ENCODE measurements around the gene GPR39.

Gene GPR39

DNA sequence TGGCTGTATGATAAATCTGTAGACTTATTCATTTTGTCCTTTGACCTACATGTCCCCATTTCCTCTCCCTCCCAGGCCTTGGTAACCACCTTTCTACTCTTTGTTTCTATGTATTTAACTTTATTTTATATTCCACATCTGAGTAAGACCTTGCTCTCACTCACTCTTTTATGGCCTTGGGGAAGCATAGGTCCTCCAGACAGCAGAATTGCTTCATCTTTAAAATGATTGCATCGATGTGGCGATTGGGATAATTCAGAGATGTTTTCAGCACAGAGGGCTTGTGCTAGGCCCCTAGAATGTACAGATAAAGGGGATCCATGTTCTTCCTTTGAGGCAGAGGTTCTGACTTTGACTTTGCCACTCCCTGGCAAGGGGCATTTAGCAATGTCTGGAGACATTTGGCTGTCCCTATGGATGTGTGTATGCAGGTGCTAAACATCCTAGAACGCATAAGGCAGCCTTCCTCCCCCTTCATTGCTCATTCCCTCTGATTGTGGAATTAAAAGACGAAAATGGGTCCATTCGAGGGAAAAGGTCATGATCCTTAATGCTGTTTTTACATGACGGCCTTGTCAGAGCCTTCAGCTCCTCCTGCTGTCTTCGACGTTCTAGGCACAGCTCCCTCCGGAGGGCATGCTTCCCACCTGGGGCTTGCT lies 1.2 kb upstream of the GPR39 start:
- no peak for DNase-seq

DNA sequence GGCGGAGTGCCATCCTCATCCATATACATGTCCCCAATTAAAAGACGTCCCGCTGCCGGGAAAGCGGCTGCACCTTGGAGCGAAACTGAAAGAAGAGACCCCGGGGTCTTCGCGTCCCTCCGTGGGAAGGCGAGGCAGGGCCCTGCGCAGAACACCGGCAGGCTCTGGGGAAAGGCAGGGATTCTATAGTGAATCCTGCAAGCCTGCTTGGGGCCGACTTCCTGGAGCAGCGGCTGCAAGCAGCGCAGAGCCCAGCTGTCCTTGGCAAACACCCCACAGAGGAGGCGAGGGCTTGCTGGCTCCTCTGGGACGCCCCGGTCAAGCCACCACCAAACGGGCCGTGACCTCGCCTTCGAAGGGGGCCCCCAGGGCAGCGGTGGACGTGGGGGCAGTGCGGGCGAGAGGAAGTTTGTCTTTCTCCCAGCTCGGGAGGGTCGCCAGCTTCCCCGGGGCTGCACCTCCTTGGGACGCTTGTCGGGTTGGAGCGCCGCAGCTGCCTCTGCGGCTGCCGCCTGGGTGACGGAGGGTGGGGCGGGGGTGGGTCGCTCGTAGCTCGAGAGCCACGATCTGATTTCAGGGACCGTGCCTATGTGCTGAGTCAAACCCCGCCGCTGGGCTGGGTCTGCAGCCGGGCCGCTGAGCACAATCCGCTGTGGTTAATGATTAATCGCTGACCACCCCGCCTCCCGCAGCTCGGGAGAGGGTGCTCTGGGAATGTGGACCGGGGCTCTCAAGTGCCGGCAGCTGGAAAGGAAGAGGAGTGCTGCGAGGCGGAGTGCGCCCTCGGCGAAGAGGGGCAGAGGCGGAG lies 486 bp upstream of the GPR39 start:
- peak; percentile 82 for DNase-seq

DNA sequence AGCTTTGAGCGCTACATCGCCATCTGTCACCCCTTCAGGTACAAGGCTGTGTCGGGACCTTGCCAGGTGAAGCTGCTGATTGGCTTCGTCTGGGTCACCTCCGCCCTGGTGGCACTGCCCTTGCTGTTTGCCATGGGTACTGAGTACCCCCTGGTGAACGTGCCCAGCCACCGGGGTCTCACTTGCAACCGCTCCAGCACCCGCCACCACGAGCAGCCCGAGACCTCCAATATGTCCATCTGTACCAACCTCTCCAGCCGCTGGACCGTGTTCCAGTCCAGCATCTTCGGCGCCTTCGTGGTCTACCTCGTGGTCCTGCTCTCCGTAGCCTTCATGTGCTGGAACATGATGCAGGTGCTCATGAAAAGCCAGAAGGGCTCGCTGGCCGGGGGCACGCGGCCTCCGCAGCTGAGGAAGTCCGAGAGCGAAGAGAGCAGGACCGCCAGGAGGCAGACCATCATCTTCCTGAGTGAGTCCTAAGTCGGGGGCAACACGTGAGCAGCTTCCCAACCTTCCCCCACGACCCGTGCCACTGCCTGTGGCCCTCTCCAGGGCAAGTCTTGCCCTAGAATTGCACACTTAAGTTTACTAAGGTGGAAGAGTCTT lies 928 bp downstream of the GPR39 start:
- no peak for DNase-seq

DNA sequence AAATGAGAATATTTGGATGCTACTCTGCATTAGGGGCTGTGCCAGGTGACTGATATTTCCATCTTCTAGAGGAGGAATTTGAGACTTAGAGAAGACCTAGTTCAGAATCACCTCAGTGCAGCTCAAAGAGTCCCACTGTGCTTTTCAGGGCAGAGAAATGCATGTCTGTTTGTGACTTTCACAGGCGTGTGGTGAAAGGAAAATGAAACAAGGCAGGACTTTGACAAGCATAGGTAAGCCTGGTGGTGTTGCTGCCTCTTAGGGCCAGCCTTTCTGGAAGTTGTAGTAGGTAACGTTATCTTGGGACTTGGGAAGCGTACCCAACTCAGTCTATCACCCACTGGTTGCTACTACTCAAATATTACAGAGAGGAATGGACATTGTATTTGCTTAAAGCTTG lies 2.6 kb downstream of the GPR39 start:
- DNase-seq = no peak

DNA sequence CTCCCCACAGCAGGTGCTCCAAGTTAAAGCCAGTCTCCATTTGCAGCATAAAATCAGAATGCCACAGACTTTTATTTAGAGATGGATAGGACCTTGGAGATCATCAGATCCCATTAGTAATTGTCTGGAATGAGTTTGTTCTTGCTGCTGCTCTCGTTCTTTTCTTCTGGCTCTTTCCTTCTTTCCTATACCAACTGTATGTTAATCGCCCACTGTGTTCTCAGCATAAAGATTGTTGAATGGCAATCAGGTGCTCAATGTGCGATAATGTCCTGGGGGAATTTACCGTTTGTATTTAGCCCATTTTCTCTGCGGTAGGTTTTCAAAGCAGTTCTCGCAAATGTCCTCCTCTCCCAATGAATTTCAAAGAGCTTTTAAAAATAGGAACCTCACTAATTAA lies 3.3 kb downstream of the GPR39 start:
- no peak for DNase-seq

DNA sequence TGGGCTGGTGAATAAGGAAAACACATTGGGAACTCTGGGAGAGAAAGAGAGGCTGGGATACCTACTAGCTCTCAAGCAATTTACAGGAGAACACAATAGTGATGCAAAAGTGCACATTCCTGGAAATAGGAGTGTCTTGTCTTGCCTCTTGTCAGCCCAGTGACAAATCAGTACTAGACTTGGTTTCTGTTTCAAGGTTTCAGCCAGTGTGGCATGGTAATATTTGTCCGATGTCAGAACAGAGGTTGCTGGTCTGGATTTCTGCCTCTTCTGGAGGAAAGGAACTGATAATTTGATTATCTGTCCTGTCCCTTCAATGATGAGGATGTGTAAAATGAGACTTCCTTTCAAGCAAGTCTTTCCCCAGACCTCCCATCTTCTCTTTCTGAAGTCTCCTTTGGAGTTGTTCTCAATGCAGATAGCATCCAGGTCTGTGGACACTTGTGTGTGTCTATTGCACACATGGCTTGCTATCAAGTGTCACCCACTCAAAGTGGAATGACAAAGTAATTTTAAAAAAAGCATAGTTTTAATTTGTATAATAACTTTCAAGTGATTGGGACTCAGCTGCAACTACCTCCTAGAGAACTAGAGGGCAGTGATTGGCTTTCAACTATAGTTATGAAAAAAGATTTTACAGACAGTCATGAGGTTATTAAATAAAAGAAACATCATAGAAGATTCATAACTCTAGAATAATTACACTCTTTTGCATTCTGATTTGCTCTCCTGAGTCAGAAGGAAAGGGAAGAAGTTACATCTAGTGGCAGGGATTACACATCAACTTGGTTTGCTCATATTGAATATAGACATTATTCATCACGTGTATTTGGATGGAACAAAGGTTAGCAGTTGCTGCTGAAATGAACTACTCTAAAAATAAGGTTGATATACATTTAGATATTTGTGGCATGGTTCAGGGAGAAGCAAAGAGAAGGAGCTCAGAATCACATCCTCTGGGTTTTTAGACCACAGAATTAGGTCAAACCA lies 4.5 kb downstream of the GPR39 start:
- no peak for DNase-seq

DNA sequence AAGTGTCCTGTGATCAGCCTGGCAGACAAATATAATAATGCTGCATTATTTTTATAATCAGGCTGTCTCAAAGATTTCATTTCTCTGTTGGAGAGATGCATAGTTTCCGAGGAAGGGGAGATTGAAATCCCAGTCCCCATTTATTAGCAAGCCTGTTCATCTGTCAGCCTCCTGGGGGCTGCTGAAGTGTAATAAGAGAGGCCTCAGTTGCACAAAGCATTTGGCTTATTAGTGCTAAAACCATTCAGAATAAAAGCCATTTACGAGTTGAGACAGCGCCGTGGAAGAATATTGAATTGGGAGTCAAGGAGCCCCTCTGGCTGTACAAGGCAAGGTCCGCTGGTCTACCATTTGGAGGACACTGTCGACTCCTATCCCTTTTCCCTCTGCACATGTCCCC lies 6.1 kb downstream of the GPR39 start:
- DNase-seq = no peak

DNA sequence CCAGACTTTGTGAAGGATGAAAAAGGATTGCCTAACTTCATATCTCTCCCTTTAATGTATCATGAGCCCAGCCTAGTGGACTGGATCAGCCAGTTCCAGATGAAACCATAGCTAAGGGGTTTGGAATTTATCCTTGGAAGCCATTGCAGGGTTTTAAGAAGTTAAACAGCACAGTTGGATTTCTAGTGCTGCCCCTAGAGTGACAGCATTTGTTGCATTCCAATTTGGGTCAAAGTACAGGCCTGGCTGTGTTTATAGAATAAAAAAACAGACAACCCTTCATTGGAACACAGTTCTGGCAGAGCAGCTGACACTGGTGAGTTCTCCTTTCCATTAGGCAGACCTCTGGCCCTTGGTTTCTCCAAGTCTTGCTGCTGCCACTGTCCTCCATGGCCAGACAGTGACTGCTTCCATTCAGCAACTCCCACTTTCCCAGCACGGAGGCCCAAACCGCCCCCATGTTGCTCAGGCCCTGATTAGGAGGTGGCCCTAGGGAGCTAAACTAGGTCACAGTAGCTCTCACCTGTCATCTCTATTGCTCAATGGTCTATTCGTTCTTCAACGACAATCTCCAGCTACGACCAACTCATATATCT lies 8.0 kb downstream of the GPR39 start:
- DNase-seq = no peak

DNA sequence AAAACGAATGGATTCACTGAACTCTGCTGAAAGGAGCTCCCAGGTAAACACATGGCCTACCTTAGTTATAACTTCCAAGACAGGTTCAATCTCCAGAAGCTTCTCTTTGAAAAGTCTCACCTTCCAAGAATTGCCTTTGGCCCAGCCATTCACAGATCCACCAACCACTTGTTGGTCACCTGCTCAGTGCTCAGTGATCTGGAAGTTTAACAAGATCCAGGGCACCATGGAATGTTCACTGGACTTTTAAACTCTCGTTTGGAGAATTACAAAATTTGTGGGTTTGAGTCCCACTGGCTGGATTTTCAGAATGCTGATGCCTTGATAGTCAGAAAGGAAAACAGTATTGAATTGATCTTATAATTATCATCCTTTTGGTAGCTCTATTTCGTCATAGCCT lies 9.4 kb downstream of the GPR39 start:
- no peak for DNase-seq

DNA sequence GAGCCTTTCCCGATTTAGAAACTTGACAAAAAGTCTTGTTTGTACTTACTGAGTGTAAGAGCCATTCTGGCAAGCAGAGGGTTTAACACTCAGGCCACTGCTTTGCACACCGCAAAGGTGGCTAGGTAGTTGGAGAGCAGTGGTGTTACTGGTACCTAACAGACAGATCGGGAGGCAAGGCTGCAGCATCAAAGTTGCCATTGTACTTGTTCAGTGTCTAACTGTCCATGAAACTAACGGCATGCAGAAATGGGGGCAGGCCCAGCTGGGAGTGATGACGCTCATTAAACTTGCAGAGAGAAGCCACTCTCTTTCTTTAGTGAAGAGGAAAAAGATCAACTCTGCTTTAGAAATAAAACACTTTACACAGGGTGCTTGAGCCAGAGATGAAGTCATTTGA lies 10.1 kb downstream of the GPR39 start:
- DNase-seq = no peak

DNA sequence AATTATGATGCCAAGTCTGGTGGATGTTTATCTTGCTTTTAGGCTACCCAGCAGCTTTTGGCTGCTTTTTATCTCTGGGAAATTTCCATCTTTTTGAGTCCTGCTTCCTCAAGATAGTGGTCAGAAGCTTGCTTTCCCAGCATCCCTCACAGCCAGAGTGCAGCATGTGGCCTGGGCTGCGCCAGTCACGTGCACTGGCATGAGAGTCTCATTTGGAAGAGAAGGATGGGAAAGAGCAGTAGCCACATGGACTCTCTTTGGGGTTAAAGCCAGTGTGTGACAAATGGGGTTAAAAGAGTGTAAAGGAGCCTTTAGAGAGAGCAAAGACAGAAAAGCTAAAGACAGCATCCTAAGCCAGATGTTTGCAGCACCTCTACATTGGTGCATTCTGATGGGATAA lies 12.7 kb downstream of the GPR39 start:
- no peak for DNase-seq

DNA sequence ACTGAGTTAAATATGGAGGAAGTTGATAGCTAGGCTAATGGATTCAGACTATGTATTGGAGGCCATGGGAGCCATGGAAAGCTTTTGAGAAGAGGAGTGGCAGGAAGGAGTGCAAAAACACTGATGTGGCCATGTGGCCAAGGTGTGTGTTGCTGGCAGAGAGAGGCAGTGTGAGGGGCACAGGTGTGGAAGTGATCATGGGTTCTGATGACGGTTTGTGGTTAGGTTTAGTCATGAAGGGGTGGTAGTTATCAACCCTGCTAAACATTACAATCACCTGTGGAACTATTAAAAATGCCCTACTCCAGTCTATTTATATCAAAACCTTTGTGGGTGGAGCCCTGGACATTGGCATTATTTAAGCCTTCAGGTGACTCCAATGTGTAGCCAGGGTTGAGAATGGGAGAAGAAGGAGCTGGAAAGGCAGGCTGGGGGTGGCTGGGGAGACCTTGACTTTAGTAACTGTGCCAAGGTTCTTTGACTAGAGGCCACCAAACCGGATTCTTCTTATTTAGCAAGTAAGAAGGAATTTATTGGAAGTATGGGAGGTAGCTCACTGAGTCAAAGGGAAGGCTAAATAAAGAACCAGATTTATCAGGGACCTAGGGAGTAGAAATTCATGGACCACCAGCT lies 13.5 kb downstream of the GPR39 start:
- no peak for DNase-seq

DNA sequence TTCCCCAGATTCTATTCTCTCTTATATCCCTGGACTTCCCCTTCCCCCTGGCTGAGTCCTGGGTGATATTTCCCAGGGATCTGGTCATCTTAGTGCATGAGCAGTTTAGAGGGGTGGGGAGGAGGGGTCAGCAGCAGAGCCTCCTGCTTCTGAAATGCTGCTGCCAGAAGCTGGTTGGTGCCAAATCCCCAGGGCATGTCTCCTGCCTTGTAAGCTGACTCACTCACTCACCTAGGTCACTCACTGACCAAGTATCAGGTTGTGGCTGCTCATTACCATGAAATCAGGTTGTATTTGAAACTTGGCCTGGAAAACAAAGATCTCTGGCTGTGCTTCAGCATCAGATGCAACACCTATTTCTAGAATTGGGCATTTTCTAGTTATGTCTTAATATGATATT lies 14.3 kb downstream of the GPR39 start:
- DNase-seq = no peak

DNA sequence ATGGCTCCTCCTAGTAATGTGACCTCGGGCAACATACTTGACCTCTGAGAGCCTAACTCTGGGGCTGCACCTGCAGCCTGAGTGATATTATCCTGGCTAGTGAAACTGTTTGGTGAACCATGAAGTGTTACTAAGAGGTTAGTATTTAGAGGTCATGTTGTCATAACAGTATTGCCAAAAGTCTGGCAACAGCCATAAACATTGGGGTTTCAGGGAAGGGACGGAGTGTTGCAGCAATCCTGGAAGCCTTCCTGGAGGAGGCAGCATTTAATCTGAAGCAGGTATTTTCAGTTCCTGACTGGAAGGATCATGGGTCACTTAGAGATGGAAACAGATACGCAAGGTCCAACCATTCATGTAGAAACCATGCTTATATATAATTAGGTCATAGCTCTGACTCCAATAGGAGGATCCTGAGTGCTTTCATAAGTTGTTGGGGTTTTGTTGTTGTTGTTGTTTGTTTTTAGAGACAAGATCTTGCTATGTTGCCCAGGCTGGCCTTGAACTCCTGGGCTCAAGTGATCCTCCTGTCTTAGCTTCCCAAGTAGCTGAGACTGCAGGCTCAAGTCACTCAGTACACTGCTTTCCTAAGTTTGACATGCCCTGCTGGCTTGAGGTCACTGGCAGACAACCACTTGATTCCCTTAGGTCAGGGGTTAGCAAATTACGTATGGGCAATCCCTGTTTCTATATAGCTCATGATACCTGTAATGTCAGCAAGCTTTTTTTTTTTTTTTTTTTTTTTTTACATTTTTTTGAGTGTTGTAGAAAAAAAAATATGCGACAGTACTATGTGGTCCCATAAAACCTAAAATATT lies 21.5 kb downstream of the GPR39 start:
- no peak for DNase-seq

DNA sequence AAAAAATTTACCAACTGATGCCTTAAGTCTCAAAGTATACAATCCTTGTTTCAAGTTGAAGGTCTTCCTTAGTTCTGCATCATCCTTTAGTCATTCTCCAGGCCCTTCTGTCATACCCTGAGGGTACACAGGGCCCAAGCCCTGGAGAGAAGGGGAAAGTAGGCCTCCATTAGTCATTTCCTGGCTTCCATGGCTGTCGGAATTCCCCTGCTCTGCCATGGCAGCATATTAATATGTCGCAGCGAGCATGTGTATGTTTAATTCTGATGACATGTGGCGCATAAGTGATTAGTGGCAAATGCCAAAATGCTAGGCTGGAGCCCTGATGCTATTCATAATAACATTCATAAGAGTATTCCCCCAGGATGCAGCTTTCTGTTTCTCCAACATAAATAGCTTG lies 22.1 kb downstream of the GPR39 start:
- DNase-seq = no peak

DNA sequence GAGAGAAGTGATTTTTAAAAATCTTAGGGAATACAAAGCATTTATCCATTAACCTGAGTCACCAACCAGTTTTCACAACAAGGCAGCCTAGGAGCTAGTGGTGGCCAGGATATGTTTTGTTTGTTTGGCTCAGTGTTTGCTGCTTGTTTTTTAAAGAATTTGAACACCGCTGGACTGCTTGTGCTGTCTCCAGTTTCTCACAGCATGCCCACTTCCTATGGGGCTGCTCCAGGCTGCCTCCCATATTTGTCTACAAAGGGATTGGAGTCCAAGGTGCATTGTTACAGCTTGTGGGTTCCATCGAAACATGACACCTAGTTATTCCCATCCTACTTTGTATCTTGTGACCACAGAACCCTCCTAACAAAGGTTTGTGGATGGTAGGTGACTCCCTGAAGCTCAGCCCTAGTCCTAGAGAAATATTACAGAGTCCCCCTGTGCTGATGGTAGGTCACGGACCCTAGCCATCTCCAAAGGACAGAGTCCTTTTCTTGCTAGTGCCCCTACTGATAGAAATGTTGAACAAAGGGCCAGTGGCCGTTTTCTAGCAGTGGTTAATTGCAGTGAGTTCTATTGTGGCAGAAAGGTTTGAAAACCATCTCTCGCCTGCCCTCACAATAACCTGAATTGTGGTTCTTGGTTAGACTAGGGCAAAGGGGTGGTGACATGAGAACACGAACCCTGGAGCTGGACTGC lies 23.2 kb downstream of the GPR39 start:
- peak; percentile 41 for DNase-seq

DNA sequence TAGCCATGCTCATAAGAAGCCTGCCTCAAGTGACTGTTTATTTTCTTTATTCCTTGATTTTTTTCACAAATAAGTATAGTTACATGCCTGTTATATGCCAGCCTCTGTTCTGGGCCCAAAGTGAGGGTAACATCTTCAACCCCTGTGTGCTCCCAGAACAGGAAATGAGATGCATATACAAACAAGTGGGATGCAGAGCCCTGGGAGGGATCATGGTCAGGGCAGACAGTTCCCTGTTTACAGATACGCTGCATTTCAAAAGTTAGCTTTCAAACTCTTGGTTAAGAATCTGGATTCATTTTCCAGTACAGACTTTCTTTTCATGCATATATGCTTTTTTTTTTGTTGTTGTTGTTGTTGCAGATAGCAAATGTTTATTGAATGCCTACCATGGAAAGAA lies 24.4 kb downstream of the GPR39 start:
- DNase-seq = no peak

DNA sequence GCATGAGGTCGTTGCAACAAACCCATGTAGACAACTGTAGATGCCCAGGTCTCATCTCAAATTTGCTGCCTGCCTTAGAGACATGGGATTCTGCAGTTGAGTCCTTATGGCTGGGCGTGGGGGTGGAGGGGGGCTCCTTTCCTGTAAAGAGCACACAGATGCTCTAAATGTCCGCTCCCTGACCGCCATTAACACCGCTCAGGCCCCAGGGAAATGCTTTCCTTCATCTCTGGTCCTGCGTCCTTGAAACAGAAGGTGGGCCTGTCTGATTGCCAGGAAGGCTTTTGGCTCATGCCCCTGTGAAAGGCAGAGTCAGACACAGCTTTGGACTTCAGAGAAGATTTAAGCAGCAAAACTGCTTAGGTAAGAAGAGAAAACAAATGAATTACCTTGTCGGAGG lies 25.7 kb downstream of the GPR39 start:
- DNase-seq = no peak

DNA sequence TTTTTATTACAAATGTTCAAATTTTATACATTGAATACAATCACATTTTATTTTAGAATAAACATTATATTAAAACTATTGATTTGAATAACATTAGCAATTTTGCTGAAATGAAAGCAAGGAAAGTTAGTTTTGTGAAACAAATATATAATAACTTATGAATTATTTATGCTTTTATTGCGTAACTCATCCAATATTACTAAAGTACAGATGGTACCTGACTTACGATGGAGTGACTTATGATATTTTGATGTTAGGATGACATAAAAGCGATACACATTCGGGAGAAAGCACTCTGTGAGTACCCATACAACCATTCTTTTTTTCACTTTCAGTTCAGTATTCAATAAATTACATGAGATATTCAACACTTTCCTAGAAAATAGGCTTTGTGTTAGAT lies 26.5 kb downstream of the GPR39 start:
- no peak for DNase-seq

DNA sequence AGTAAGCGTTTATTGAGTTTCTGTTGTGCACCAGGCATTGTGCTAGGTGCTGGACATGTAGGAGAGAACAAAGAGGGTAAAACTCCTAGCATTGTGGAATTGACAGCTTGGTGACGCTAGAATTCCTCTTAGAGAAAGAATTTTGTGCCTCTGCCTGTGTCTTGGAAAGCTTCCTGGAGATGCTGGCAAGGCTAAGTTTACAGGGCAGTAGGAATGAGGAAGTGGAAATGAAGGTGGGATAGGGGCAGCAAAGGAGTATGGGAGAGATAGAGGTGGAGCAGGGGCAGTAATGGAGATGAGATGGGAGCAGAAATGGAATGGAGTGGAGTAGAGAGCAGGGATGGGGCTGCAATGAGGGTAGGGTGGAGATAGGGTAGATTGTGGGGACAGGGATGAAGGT lies 29.8 kb downstream of the GPR39 start:
- no peak for DNase-seq

DNA sequence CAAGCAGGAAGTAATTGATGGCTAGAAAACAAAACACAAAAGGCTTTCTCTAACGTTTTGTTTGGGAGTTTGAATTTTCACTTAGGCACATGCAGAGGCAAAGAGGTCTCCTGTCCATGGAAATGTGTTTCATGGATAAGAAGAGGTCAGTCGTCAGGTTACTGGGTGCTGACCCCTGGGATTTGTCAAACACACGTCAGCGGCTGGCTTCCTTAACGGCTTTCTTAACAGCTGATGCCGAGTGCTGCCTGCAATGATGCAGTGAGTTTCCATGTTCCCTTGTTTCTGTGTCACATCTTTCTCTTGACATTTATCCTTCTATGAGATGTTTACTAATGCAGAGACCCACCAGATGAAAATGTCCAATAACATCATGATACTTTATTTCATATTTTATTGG lies 31.7 kb downstream of the GPR39 start:
- no peak for DNase-seq
